Measurements from ENCODE around the gene L3MBTL1.

L3MBTL1 gene

DNA sequence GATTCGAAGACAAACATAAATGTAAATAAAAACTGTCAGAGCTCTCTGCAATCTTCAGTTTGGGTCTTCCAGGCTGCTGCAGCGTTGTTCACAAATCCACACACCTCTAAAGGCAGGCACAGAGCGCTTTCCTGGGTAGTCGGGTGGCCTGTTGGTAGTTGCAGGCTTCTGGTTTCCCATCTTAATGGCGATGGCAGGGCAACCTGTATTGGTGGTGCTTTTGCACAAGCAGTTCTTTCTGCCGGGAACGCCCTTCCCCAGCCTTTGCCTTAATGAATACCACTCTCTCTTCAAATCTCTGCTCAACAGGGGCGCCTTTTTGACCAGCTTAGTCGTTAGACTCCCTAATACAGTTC is 82.5 kb downstream of the L3MBTL1 start:
- DNase-seq (ENCODE audit: low read depth): no peak
- TF ChIP-seq, protein P1, sequence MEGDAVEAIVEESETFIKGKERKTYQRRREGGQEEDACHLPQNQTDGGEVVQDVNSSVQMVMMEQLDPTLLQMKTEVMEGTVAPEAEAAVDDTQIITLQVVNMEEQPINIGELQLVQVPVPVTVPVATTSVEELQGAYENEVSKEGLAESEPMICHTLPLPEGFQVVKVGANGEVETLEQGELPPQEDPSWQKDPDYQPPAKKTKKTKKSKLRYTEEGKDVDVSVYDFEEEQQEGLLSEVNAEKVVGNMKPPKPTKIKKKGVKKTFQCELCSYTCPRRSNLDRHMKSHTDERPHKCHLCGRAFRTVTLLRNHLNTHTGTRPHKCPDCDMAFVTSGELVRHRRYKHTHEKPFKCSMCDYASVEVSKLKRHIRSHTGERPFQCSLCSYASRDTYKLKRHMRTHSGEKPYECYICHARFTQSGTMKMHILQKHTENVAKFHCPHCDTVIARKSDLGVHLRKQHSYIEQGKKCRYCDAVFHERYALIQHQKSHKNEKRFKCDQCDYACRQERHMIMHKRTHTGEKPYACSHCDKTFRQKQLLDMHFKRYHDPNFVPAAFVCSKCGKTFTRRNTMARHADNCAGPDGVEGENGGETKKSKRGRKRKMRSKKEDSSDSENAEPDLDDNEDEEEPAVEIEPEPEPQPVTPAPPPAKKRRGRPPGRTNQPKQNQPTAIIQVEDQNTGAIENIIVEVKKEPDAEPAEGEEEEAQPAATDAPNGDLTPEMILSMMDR (IDR thresholded peaks at IDR 0.05; ENCODE audit: control insufficient read depth, insufficient read depth, low read depth, low read length, missing control alignments): no peak
- H3K4me3 ChIP-seq (ENCODE audit: control insufficient read depth, low read depth, low read length): peak overlapping the region; percentile 98

DNA sequence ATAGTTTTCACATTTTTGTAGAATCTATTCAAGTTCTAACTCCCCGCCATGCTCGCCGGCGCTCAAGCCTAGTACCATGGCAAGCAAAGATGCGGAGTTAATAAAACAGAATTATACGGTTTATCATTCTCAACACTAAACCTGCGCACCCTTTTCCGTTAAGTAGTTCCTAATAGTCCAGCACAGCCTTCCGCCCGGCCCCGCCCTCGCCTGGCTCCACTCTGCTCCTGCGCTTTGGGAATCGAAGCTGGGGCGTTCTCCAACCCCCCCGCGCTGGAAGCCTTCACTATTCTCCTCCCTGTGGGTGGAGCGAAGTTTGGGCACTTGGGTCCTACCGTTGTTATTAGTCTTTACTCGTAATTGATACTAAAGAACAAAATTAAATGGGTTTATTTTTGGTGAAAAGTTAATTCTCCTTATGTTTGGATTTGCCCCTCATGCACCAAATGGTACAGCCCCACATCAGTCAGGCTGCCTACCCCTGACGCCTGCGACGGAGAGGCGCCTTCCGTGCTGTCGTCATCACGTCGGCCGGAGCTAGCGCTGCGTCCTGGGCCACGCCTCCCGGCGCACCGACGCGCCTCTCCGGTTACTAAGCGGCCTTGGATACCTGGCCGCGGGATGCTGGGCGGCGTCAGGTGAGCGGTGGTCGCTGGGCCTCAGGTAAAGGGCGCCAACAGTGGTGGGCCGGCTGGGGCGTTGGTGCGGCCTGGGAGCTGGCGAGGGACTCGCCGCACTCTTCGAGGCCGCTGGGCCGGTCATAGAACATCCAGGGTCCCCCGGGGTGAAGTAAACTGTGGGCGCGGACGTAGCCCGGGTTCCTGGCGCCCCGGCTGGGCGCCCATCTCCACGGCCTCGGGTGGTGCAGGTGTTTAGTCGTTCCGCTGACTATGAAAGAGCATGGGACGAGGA is 83.2 kb downstream of the L3MBTL1 start, which contains the start of gene IFT52:
Gene IFT52 (plus strand): TSS at position 546 of the 912 bp plus-strand sequence. CDS start 3,762 bp downstream, outside the sequence.
- TF ChIP-seq, protein P1 (IDR thresholded peaks at IDR 0.05; ENCODE audit: control insufficient read depth, insufficient read depth, low read depth, low read length, missing control alignments): no peak
- H3K4me3 ChIP-seq (ENCODE audit: control insufficient read depth, low read depth, low read length): peak within 1 kb of the TSS; percentile 98

More for the DNA sequence above, 83.2 kb downstream of the L3MBTL1 start, which contains the start of gene IFT52:
- peak; percentile 56 for DNase-seq (ENCODE audit: low read depth)

Measured in AG09309 (cell line).